Measurements from ENCODE around the gene CAMK2N1.
A peak's percentile ranks its signal among the peaks of the same experiment; 100 is the strongest.

Gene CAMK2N1

GRCh38 chr1:20447794-20448193 lies 38.2 kb downstream of the CAMK2N1 start:
- Mint-ChIP-seq H3K4me3 (no peak overlapping the region), H3K36me3 (no peaks in the 10 kb centered on the region), H3K9me3 (no peaks in the 10 kb centered on the region), H3K27ac (no peak overlapping the region), H3K4me1 (peaks cover 6% of the 10 kb centered on the region), H3K27me3 (peaks cover 43% of the 10 kb centered on the region)
- ATAC-seq, result no peak

GRCh38 chr1:20446796-20447195 lies 39.2 kb downstream of the CAMK2N1 start:
- no peak for ATAC-seq
- Mint-ChIP-seq H3K27me3 (peaks cover 43% of the 10 kb centered on the region), H3K27ac (no peak overlapping the region), H3K36me3 (no peaks in the 10 kb centered on the region), H3K4me3 (no peak overlapping the region), H3K9me3 (no peaks in the 10 kb centered on the region), H3K4me1 (peaks cover 6% of the 10 kb centered on the region)

- Mint-ChIP-seq H3K4me3 (no peak overlapping the region), H3K27ac (no peak overlapping the region), H3K36me3 (no peaks in the 10 kb centered on the region), H3K27me3 (peaks cover 40% of the 10 kb centered on the region), H3K9me3 (no peaks in the 10 kb centered on the region), H3K4me1 (peaks cover 6% of the 10 kb centered on the region)
- ATAC-seq, result no peak
Measured at GRCh38 chr1:20445956-20446355, 40.1 kb downstream of the CAMK2N1 start.

GRCh38 chr1:20443703-20444586 lies 42.1 kb downstream of the CAMK2N1 start:
- no peak overlapping the region for H3K27ac Mint-ChIP-seq
- peak; percentile 22 for ATAC-seq
- H3K4me1 Mint-ChIP-seq, result peaks cover 11% of the 10 kb centered on the region
- H3K4me3 Mint-ChIP-seq, result no peak overlapping the region
- H3K36me3 Mint-ChIP-seq, result no peaks in the 10 kb centered on the region
- H3K27me3 Mint-ChIP-seq, result peaks cover 22% of the 10 kb centered on the region
- no peaks in the 10 kb centered on the region for H3K9me3 Mint-ChIP-seq

- no peak for ATAC-seq
- Mint-ChIP-seq H3K4me3 (no peak overlapping the region), H3K9me3 (no peaks in the 10 kb centered on the region), H3K36me3 (no peaks in the 10 kb centered on the region), H3K4me1 (peaks cover 11% of the 10 kb centered on the region), H3K27ac (no peak overlapping the region), H3K27me3 (peaks cover 20% of the 10 kb centered on the region)
Measured at GRCh38 chr1:20442920-20443625, 42.9 kb downstream of the CAMK2N1 start.

- ATAC-seq, result peak; percentile 66
- Mint-ChIP-seq H3K27me3 (peaks cover 20% of the 10 kb centered on the region), H3K4me1 (peaks cover 11% of the 10 kb centered on the region), H3K36me3 (no peaks in the 10 kb centered on the region), H3K27ac (no peak overlapping the region), H3K9me3 (no peaks in the 10 kb centered on the region), H3K4me3 (no peak overlapping the region)
Measured at GRCh38 chr1:20440785-20441200, 45.2 kb downstream of the CAMK2N1 start.

- Mint-ChIP-seq H3K27ac (no peak overlapping the region), H3K27me3 (peaks cover 35% of the 10 kb centered on the region), H3K9me3 (no peaks in the 10 kb centered on the region), H3K36me3 (no peaks in the 10 kb centered on the region), H3K4me1 (peaks cover 11% of the 10 kb centered on the region), H3K4me3 (no peak overlapping the region)
- no peak for ATAC-seq
Measured at GRCh38 chr1:20439282-20439681, 46.7 kb downstream of the CAMK2N1 start.

- ATAC-seq, result no peak
- Mint-ChIP-seq H3K4me3 (no peak overlapping the region), H3K4me1 (peaks cover 5% of the 10 kb centered on the region), H3K9me3 (peaks cover 2% of the 10 kb centered on the region), H3K36me3 (no peaks in the 10 kb centered on the region), H3K27me3 (peaks cover 48% of the 10 kb centered on the region), H3K27ac (no peak overlapping the region)
Measured at GRCh38 chr1:20437640-20438039, 48.4 kb downstream of the CAMK2N1 start.

GRCh38 chr1:20432891-20433290 lies 53.1 kb downstream of the CAMK2N1 start:
- no peaks in the 10 kb centered on the region for H3K36me3 Mint-ChIP-seq
- no peak overlapping the region for H3K4me3 Mint-ChIP-seq
- H3K27ac Mint-ChIP-seq, result no peak overlapping the region
- H3K27me3 Mint-ChIP-seq, result peaks cover 61% of the 10 kb centered on the region
- ATAC-seq, result no peak
- peaks cover 2% of the 10 kb centered on the region for H3K9me3 Mint-ChIP-seq
- peaks cover 16% of the 10 kb centered on the region for H3K4me1 Mint-ChIP-seq
